Endodermal cell (in vitro differentiated cells): ENCODE results near the gene SORCS1. TPM values are rescaled to one million over a fixed set of nuclear protein-coding genes. Genes with fewer than 3 reads are reported as not detected.
A peak's percentile ranks its signal among the peaks of the same experiment; 100 is the strongest.

Experiments
- DNase-seq: peaks from one replicate; pipeline ENCODE4 v3.0.0-alpha.2; 2017
- H3K27ac ChIP-seq: 2 replicates; pipeline ENCODE4 v1.5.1; 2013; ENCODE audit warnings: mild to moderate bottlenecking, low read depth, low read length, moderate library complexity
- H3K27me3 ChIP-seq: 2 replicates; pipeline ENCODE4 v1.6.1; 2013; ENCODE audit warnings: mild to moderate bottlenecking, low read length, moderate library complexity; ENCODE audit not compliant: insufficient read depth, control insufficient read depth, poor library complexity, severe bottlenecking
- H3K36me3 ChIP-seq: 2 replicates; pipeline ENCODE4 v1.7.0; 2013; ENCODE audit warnings: mild to moderate bottlenecking, low read length, moderate library complexity; ENCODE audit not compliant: control insufficient read depth, insufficient read depth
- H3K4me1 ChIP-seq: one replicate; pipeline ENCODE4 v1.7.0; 2013; ENCODE audit warnings: low read length; ENCODE audit not compliant: control insufficient read depth, insufficient read depth
- H3K4me3 ChIP-seq: 2 replicates; pipeline ENCODE4 v1.5.1; 2013; ENCODE audit warnings: mild to moderate bottlenecking, low read length, moderate library complexity
- H3K9ac ChIP-seq: 2 replicates; pipeline ENCODE4 v1.6.1; 2013; ENCODE audit warnings: mild to moderate bottlenecking, low read length, moderate library complexity; ENCODE audit not compliant: poor library complexity, severe bottlenecking; ENCODE audit errors: extremely low read depth
- H3K9me3 ChIP-seq: 2 replicates; pipeline ENCODE4 v1.6.1; 2013; ENCODE audit warnings: mild to moderate bottlenecking, low read length, moderate library complexity; ENCODE audit not compliant: control insufficient read depth
- H3K27ac Mint-ChIP-seq: 2 replicates; pipeline ENCODE4 v1.8.0; 2020; ENCODE audit warnings: mixed read lengths
- H3K27me3 Mint-ChIP-seq: 2 replicates; pipeline ENCODE4 v1.8.0; 2021; ENCODE audit warnings: mild to moderate bottlenecking, mixed read lengths; ENCODE audit not compliant: insufficient read depth
- H3K36me3 Mint-ChIP-seq: 2 replicates; pipeline ENCODE4 v1.8.0; 2020; ENCODE audit warnings: low read depth, mixed read lengths
- H3K4me1 Mint-ChIP-seq: 2 replicates; pipeline ENCODE4 v1.8.0; 2020; ENCODE audit warnings: mixed read lengths
- H3K4me3 Mint-ChIP-seq: 2 replicates; pipeline ENCODE4 v1.8.0; 2020; ENCODE audit warnings: mild to moderate bottlenecking, moderate library complexity, mixed read lengths
- H3K9me3 Mint-ChIP-seq: 2 replicates; pipeline ENCODE4 v1.8.0; 2020; ENCODE audit warnings: mild to moderate bottlenecking, mixed read lengths
- CTCF ChIP-seq: fragments of 200-600 bp; sonication (generic); conservative IDR thresholded peaks from 2 replicates; pipeline ENCODE4 v1.5.0; 2021; ENCODE audit warnings: antibody characterized with exemption, mild to moderate bottlenecking
- WGBS, 2 experiments: methylation state at CpG; one replicate each; pipeline versions ENCODE4 v1.1.5 to v1.1.7; 2013; ENCODE audit warnings: missing lambda C conversion rate in 2 of 2, mixed read lengths in 1 of 2; ENCODE audit not compliant: insufficient coverage in 1 of 2, insufficient read length in 1 of 2; 5-methylcytosine and 5-hydroxymethylcytosine counted together
- total RNA-seq, 2 donors: library from RNA; stranded (reverse); fragmentation: NEBNext Ultra II Directional in 1 of 2; extraction: Animal tissue kit (Norgen Biotek cat#: 25700) in 1 of 2; gene quantifications; 2 replicates in 1 of 2; 3 replicates in 1 of 2; pipeline ENCODE4 v1.2.1, GENCODE V29; 2021

The SORCS1 gene
- total RNA-seq, 2 donors from 2014 or later = 57.4 to 79.6 TPM

DNA sequence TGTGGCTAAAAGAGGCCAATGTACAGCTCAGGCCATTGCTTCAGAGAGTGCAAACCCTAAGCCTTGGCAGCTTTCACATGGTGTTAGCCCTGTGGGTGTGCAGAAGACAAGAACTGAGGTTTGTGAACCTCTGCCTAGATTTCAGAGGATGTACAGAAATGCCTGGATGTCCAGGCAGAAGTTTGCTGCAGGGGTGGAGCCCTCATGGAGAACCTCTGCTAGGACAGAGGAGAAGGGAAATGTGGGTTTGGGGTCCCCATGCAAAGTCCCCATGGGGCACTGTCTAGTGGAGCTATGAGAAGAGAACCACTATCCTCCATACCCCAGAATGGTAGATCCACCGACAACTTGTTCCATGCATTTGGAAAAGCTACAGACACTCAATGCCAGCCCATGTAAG lies 12.4 kb downstream of the SORCS1 start:
- H3K36me3 ChIP-seq = peaks cover 78% of the 10 kb centered on the region
- no peak for TF ChIP-seq CTCF
- Mint-ChIP-seq H3K9me3 (peaks cover 33% of the 10 kb centered on the region), H3K4me3 (no peak overlapping the region), H3K27me3 (no peaks in the 10 kb centered on the region), H3K4me1 (no peaks in the 10 kb centered on the region), H3K36me3 (peaks cover 39% of the 10 kb centered on the region), H3K27ac (no peak overlapping the region)
- 100% methylated on average over 1 of the region's 1 CpG; no CpG with 5 or more reads in 1 of the 2 experiments for WGBS, 2 experiments
- no peak overlapping the region for H3K27ac ChIP-seq
- H3K27me3 ChIP-seq = no peaks in the 10 kb centered on the region
- H3K9ac ChIP-seq = no peak overlapping the region
- peaks cover 62% of the 10 kb centered on the region for H3K9me3 ChIP-seq
- DNase-seq = no peak
- H3K4me3 ChIP-seq = peak overlapping the region; percentile 44
- no peaks in the 10 kb centered on the region for H3K4me1 ChIP-seq

DNA sequence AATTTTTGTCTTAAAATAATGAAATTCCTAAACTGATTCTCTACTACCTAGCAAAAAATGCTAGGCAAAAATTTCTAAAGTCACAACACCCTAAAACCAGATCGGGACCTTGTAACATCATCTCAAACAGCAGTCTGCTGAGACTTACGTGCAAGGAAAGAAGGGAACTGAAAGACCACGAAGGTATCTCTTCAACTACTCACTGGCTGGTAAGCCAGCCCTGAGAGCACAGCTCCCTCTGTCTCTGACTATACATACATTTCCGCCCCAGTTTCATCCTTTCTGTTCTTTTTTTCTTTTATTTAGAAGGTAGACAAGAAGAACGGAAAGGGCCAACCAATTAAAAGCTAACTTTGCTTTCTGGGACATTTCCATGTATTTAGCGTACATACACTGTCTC lies 15.6 kb downstream of the SORCS1 start:
- Mint-ChIP-seq H3K27me3 (no peaks in the 10 kb centered on the region), H3K4me1 (no peaks in the 10 kb centered on the region), H3K9me3 (peaks cover 30% of the 10 kb centered on the region), H3K27ac (no peak overlapping the region), H3K36me3 (peaks cover 34% of the 10 kb centered on the region), H3K4me3 (no peak overlapping the region)
- DNase-seq = no peak
- 94 to 98% methylated on average over 2 to 6 of the region's 6 CpGs for WGBS, 2 experiments
- H3K9ac ChIP-seq = no peak overlapping the region
- H3K4me1 ChIP-seq = no peaks in the 10 kb centered on the region
- no peak overlapping the region for H3K4me3 ChIP-seq
- H3K9me3 ChIP-seq = peaks cover 43% of the 10 kb centered on the region
- peaks cover 64% of the 10 kb centered on the region for H3K36me3 ChIP-seq
- H3K27me3 ChIP-seq = no peaks in the 10 kb centered on the region
- no peak for TF ChIP-seq CTCF
- H3K27ac ChIP-seq = no peak overlapping the region

DNA sequence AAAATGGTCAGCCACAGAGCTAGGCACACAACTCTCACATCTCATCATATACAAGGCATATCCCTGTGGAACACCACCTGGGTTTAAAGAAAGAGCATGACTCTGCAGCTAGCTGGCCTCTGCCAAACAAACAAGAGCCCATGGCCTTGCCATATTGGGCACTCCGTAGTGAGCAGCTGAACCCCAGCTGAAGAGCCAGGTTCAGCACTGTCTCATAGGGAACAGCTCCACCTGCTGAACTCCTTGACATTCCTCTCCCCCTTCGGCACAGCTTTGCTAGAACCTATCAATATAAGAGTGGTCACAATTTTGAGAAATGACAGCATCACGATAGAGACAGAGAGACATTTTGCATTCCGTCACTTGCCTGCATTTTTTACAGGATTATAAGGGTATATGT lies 20.0 kb downstream of the SORCS1 start:
- Mint-ChIP-seq H3K36me3 (peaks cover 2% of the 10 kb centered on the region), H3K4me1 (peaks cover 3% of the 10 kb centered on the region), H3K27me3 (no peaks in the 10 kb centered on the region), H3K9me3 (no peaks in the 10 kb centered on the region), H3K4me3 (no peak overlapping the region), H3K27ac (no peak overlapping the region)
- H3K4me3 ChIP-seq = no peak overlapping the region
- peak; percentile 77 for DNase-seq
- no peak overlapping the region for H3K27ac ChIP-seq
- TF ChIP-seq CTCF = peak; percentile 26
- H3K4me1 ChIP-seq = no peaks in the 10 kb centered on the region
- peaks cover 25% of the 10 kb centered on the region for H3K36me3 ChIP-seq
- WGBS, 2 experiments = 64 to 78% methylated on average over 3 to 4 of the region's 4 CpGs
- H3K9me3 ChIP-seq = no peaks in the 10 kb centered on the region
- H3K27me3 ChIP-seq = no peaks in the 10 kb centered on the region
- no peak overlapping the region for H3K9ac ChIP-seq
